Measurements from ENCODE around the gene HIP1.

DNA sequence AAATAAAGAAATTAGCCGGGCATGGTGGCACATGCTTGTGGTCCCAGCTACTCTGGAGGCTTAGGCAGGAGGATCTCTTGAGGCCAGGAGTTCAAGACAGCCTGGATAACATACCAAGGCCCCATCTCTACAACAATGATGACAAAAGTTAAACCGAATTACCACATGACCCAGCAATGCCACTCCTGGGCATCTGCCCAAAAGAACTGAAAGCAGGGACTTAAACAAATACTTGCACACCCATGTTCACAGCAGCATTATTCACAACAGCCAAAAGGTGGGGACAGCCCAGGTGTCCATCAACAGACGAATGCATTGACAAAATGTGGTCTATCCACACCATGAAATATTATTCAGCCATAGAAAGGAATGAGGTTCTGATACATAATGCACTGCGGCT lies 83.9 kb downstream of the HIP1 start:
- TF ChIP-seq ZNF146 (CRISPR knock-in tag; IDR thresholded peaks at IDR 0.05; ENCODE audit: unreplicated experiment): no peak
- no peak for TF ChIP-seq KLF10 (CRISPR knock-in tag; IDR thresholded peaks at IDR 0.05)
- TF ChIP-seq EP300 (IDR thresholded peaks at IDR 0.05; ENCODE audit: low read length): no peak
- TF ChIP-seq ZNF12 (CRISPR knock-in tag; IDR thresholded peaks at IDR 0.05): no peak
- no peak for TF ChIP-seq YY1 (IDR thresholded peaks at IDR 0.05; ENCODE audit: borderline replicate concordance in 1 of 3, control insufficient read depth in 1 of 3, extremely low read depth in 1 of 3, insufficient read depth in 3 of 3, insufficient read length in 1 of 3, insufficient replicate concordance in 2 of 3, low read depth in 1 of 3, low read length in 2 of 3)
- TF ChIP-seq MYC (IDR thresholded peaks at IDR 0.05; ENCODE audit: low read depth, low read length): no peak
- no peak for TF ChIP-seq MYC (CRISPR knock-in tag; IDR thresholded peaks at IDR 0.05; ENCODE audit: borderline replicate concordance, low read depth)
